K562 (cell line): ENCODE results near the gene SORCS2. TPM values are rescaled to one million over a fixed set of nuclear protein-coding genes. Genes with fewer than 3 reads are reported as not detected.
A peak's percentile ranks its signal among the peaks of the same experiment; 100 is the strongest.

ENCODE experiments used
- ATAC-seq: fragments of 200-7000 bp; cut with Tn5 transposase; 3 replicates; pipeline ENCODE4 v1.9.1; 2020; ENCODE audit warnings: moderate library complexity
- BruUV-seq: library from RNA; stranded (reverse); fragments of 400-500 nt; replicated peaks from 2 replicates; lab custom pipeline; 2021; lab: Mats Ljungman, UMichigan
- CTCF ChIA-PET: fragments of 300-600 bp; formaldehyde crosslinking; extraction: SDS; loops from one replicate; lab custom pipeline; 2021; ENCODE audit warnings: low intra/inter-chr PET ratio; lab: Yijun Ruan, JAX
- POLR2A ChIA-PET: fragments of 300-600, 350-650 bp; sonication (Branson Sonifier 250); formaldehyde crosslinking; extraction: SDS; loops from one replicate; lab custom pipeline; 2021; ENCODE audit warnings: antibody characterized with exemption, inconsistent platforms; lab: Yijun Ruan, JAX
- DNase-seq, 4 experiments: peaks; one replicate each; pipeline versions ENCODE4 v3.0.0 to v3.0.0-alpha.2; 2011 to 2018; ENCODE audit warnings: low spot score in 3 of 4, mixed read lengths in 3 of 4; ENCODE audit errors: extremely low read depth in 1 of 4
- FAIRE-seq: peaks from 2 replicates; lab custom pipeline; 2011; peaks lifted over from hg19 to GRCh38; lab: Jason Lieb, UNC
- H2AFZ ChIP-seq: 2 replicates; pipeline ENCODE4 v1.6.0; 2011; ENCODE audit warnings: low read depth, low read length, control low read depth, inconsistent platforms
- H3K27ac ChIP-seq: fragments of 200-600 bp; 3 replicates; pipeline ENCODE4 v1.8.0; 2011; ENCODE audit warnings: low read depth, mild to moderate bottlenecking, control low read depth, inconsistent platforms, low read length, moderate library complexity, mixed read lengths; ENCODE audit errors: extremely low read depth
- H3K27me3 ChIP-seq, 2 experiments: fragments of 300-600 bp in 1 of 2; 2 replicates in 1 of 2; 3 replicates in 1 of 2; pipeline versions ENCODE4 v1.6.0 to v1.8.0; 2011; ENCODE audit warnings: inconsistent platforms in 2 of 2, low read length in 2 of 2, mild to moderate bottlenecking in 1 of 2, mixed read lengths in 1 of 2, moderate library complexity in 1 of 2; ENCODE audit not compliant: control insufficient read depth in 2 of 2, insufficient read depth in 2 of 2
- H3K36me3 ChIP-seq: fragments of 300-600 bp; 3 replicates; pipeline ENCODE4 v1.8.0; 2011; ENCODE audit warnings: mild to moderate bottlenecking, low read length, inconsistent platforms; ENCODE audit not compliant: control insufficient read depth, insufficient read depth
- H3K4me1 ChIP-seq, 2 experiments: fragments of 200-600 bp in 1 of 2; replicated peaks in 1 of 2; 2 replicates in 1 of 2; 3 replicates in 1 of 2; pipeline versions ENCODE4 v1.5.1 to v1.8.0; 2011; ENCODE audit warnings: inconsistent platforms in 2 of 2, low read length in 2 of 2, mild to moderate bottlenecking in 1 of 2, mixed read lengths in 1 of 2, moderate library complexity in 1 of 2; ENCODE audit not compliant: control insufficient read depth in 2 of 2, insufficient read depth in 2 of 2
- H3K4me2 ChIP-seq: 2 replicates; pipeline ENCODE4 v1.6.1; 2011; ENCODE audit warnings: low read length, control low read depth, inconsistent platforms, mixed read lengths; ENCODE audit not compliant: insufficient read depth
- H3K4me3 ChIP-seq: fragments of 200-600 bp; sonication (generic), shearing (Covaris generic); 2 replicates; pipeline ENCODE4 v1.5.1; 2016; ENCODE audit warnings: control low read depth, inconsistent platforms
- H3K79me2 ChIP-seq: fragments of 200-600 bp; 3 replicates; pipeline ENCODE4 v1.8.0; 2011; ENCODE audit warnings: low read length, inconsistent platforms; ENCODE audit not compliant: control insufficient read depth, insufficient read depth
- H3K9ac ChIP-seq, 2 experiments: 2 replicates each; pipeline versions ENCODE4 v1.6.0 to v1.6.1; 2011; ENCODE audit warnings: low read depth in 2 of 2, low read length in 2 of 2, control low read depth in 1 of 2, inconsistent platforms in 1 of 2, mild to moderate bottlenecking in 1 of 2, mixed read lengths in 1 of 2; ENCODE audit not compliant: insufficient read depth in 1 of 2
- H3K9me1 ChIP-seq: one replicate; pipeline ENCODE4 v1.6.0; 2011; ENCODE audit warnings: inconsistent platforms, mild to moderate bottlenecking, low read length, moderate library complexity; ENCODE audit not compliant: control insufficient read depth, insufficient read depth
- H3K9me3 ChIP-seq: replicated peaks from 2 replicates; pipeline ENCODE4 v1.5.1; 2011; ENCODE audit warnings: low read depth, low read length, inconsistent platforms; ENCODE audit not compliant: control insufficient read depth, insufficient read depth
- H4K20me1 ChIP-seq: replicated peaks from 2 replicates; pipeline ENCODE4 v1.6.1; 2011; ENCODE audit warnings: low read length, inconsistent platforms, mixed read lengths; ENCODE audit not compliant: control insufficient read depth, insufficient read depth
- ADNP ChIP-seq: fragments of 200-800 bp; sonication (Bioruptor generic); IDR thresholded peaks from 2 replicates; pipeline ENCODE4 v1.6.1; 2016; ENCODE audit warnings: missing genetic modification characterization, missing compliant biosample characterization
- COPS2 ChIP-seq: fragments of 450-650 bp; conservative IDR thresholded peaks from 2 replicates; pipeline ENCODE4 v1.6.1; 2016; ENCODE audit warnings: mild to moderate bottlenecking, moderate library complexity
- CTCF ChIP-seq, 3 experiments: IDR thresholded peaks in 2 of 3; conservative IDR thresholded peaks in 1 of 3; 2 replicates each; pipeline ENCODE4 v1.5.1; 2011 to 2012; ENCODE audit warnings: low read length in 3 of 3, mild to moderate bottlenecking in 3 of 3, control low read depth in 2 of 3, improper control_type of control experiment in 1 of 3, inconsistent platforms in 1 of 3, low read depth in 1 of 3, mixed read lengths in 1 of 3, moderate library complexity in 1 of 3; ENCODE audit not compliant: insufficient read depth in 2 of 3
- GATAD2B ChIP-seq: fragments of 450-650 bp; IDR thresholded peaks from 2 replicates; pipeline ENCODE4 v1.6.1; 2017; ENCODE audit warnings: mild to moderate bottlenecking, borderline replicate concordance
- HNRNPK ChIP-seq: fragments of 200-400 bp; formaldehyde crosslinking; IDR thresholded peaks from one replicate; pipeline ENCODE4 v1.6.1; 2018; ENCODE audit warnings: mild to moderate bottlenecking, low read depth, low read length; ENCODE audit not compliant: poor library complexity, severe bottlenecking
- HSF4 ChIP-seq: fragments of 250-450 bp; sonication (Bioruptor Pico); IDR thresholded peaks from 2 replicates; pipeline ENCODE4 v2.1.2; 2022; ENCODE audit warnings: mild to moderate bottlenecking, moderate library complexity, borderline replicate concordance
- KLF10 ChIP-seq: fragments of 250-450 bp; sonication (Bioruptor Pico); IDR thresholded peaks from 2 replicates; pipeline ENCODE4 v1.6.1; 2021; ENCODE audit warnings: matching md5 sums
- ZNF124 ChIP-seq: sonication (generic); formaldehyde crosslinking; IDR thresholded peaks from 2 replicates; pipeline ENCODE4 v1.8.1; 2022; ENCODE audit warnings: missing genetic modification reagents
- WGBS: fragments of 100-300 bp; shearing (Covaris generic); methylation state at CpG from one replicate; pipeline ENCODE4 v1.1.6; 2016; ENCODE audit warnings: low coverage, mixed read lengths; ENCODE audit not compliant: insufficient coverage; ENCODE audit errors: missing lambda C conversion rate; 5-methylcytosine and 5-hydroxymethylcytosine counted together
- in situ Hi-C: fragments of 300-500 bp; cut with MboI; formaldehyde crosslinking; loops from 4 replicates; pipeline ENCODE4 v1.15.0; 2018; ENCODE audit warnings: inconsistent platforms, mixed read lengths
- intact Hi-C: fragments of 100-400 bp; cut with micrococcal nuclease; formaldehyde crosslinking; loops from 2 replicates; pipeline ENCODE4 v1.14.2; 2022
- polyA plus RNA-seq, 8 experiments: library from polyadenylated mRNA; depleted of rRNA in 4 of 8; stranded (reverse) in 5 of 8; unstranded in 3 of 8; fragments of >200 nt; fragmentation: Nextera tagmentation in 2 of 8; fragmentation: Illumina TruSeq in 1 of 8; extraction: Ambion mirVana in 2 of 8; extraction: Trizol in 1 of 8; gene quantifications; 2 replicates each; pipeline versions ENCODE4 v1.2.1 to v1.2.3, GENCODE V29; 2011 to 2014; ENCODE audit warnings: inconsistent platforms in 1 of 8, missing spikeins in 1 of 8
- total RNA-seq, 7 experiments: library from RNA; depleted of rRNA in 6 of 7; stranded (reverse); fragments of >200 nt in 6 of 7; fragmentation: Illumina TruSeq in 2 of 7; extraction: Trizol in 2 of 7; gene quantifications; 2 replicates each; pipeline versions ENCODE4 v1.2.1 to v1.2.3, GENCODE V29; 2011 to 2021; ENCODE audit warnings: low replicate concordance in 1 of 7

SORCS2 gene
- total and polyA plus RNA-seq, 9 of the 15 experiments (the other 6 are each of a cell fraction or from before 2014, with no cell fraction given), result not detected

- under 1% methylated on average over 11 of the region's 11 CpGs for WGBS
- no peak for ATAC-seq
Measured at GRCh38 chr4:7462509-7462971, 270.2 kb downstream of the SORCS2 start.

More at GRCh38 chr4:7462509-7462971, 270.2 kb downstream of the SORCS2 start:
- no peaks in the 10 kb centered on the region for H3K9me1 ChIP-seq
- no peaks in the 10 kb centered on the region for H3K36me3 ChIP-seq
- POLR2A ChIA-PET, result interaction anchor here (0.6 kb wide), 1 partner anchor 176 kb away, joined by 3 read pairs; no protein-coding TSS in a partner anchor
- no peaks in the 10 kb centered on the region for H3K9me3 ChIP-seq
- H3K4me3 ChIP-seq, result no peak overlapping the region
- no peak for FAIRE-seq
- peaks cover 14% of the 10 kb centered on the region for H4K20me1 ChIP-seq
- no peak overlapping the region for H2AFZ ChIP-seq
- in situ Hi-C loops, result no loop called here
- no peak overlapping the region for H3K27ac ChIP-seq
- BruUV-seq, result no TSS peak
- H3K9ac ChIP-seq, result no peak overlapping the region
- H3K4me2 ChIP-seq, result no peak overlapping the region
- H3K79me2 ChIP-seq, result no peaks in the 10 kb centered on the region
- no peak for TF ChIP-seq ADNP
- TF ChIP-seq CTCF (IDR thresholded peaks at IDR 0.05 in 2 of 3, conservative IDR thresholded peaks at IDR 0.05 in 1 of 3; ENCODE audit: insufficient read depth in 2 of 3, low read depth in 1 of 3, low read length in 3 of 3), result 0 out of 6 replicates have a peak, but pooled peaks of 2 of the 3 experiments have one; percentile 10 to 20
- no peak for TF ChIP-seq ZNF124 (CRISPR knock-in tag)
- no peak for TF ChIP-seq GATAD2B
- no peak for TF ChIP-seq HNRNPK
- no peak for TF ChIP-seq KLF10 (CRISPR knock-in tag)
- TF ChIP-seq COPS2, result no peak
- TF ChIP-seq HSF4 (CRISPR knock-in tag), result no peak
- H3K4me1 ChIP-seq, result no peaks in the 10 kb centered on the region; a peak in 2 of 5 replicates
- peaks cover 0 to 49% of the 10 kb centered on the region in 2 experiments; a peak in 3 of 5 replicates for H3K27me3 ChIP-seq
- DNase-seq, result peak in 1 of 4 experiments; percentile 11
- CTCF ChIA-PET, result no interaction called here
- intact Hi-C loops, result no loop called here
